Anterior cingulate cortex (tissue), 58 donors: Measurements from ENCODE around the gene ATXN7L2.

ENCODE experiments used
- DNase-seq, 58 donors: peaks; one replicate each; lab custom pipeline; 2025; lab: John Stamatoyannopoulos, UW

Gene ATXN7L2

GRCh38 chr1:109541102-109541501 is 57.4 kb downstream of the ATXN7L2 start:
- DNase-seq: peak in 13 of 58 donors; percentile 8 to 40 (median 18)
